Prostate gland (tissue), 2 donors: ENCODE results near the gene UBE2O.
A peak's percentile ranks its signal among the peaks of the same experiment; 100 is the strongest.

Experiments used
- CTCF ChIP-seq, 4 experiments: fragments of 200-600 bp in 2 of 4; fragments of 450-650 bp in 2 of 4; sonication (generic) in 2 of 4; IDR thresholded peaks; 1 replicate in 3 of 4; 2 replicates in 1 of 4; pipeline ENCODE4 v1.5.1; 2016 to 2019; ENCODE audit warnings: antibody characterized with exemption in 4 of 4, mild to moderate bottlenecking in 2 of 4, moderate library complexity in 2 of 4
- POLR2A ChIP-seq: fragments of 450-650 bp; IDR thresholded peaks from one replicate; pipeline ENCODE4 v1.6.1; 2016; ENCODE audit warnings: antibody characterized with exemption, mild to moderate bottlenecking
- POLR2AphosphoS5 ChIP-seq: sonication (generic); formaldehyde crosslinking; IDR thresholded peaks from one replicate; pipeline ENCODE4 v1.6.1; 2017; ENCODE audit warnings: antibody characterized with exemption

- TF ChIP-seq CTCF (IDR thresholded peaks at IDR 0.05) (no peak), POLR2A (no peak), POLR2AphosphoS5 (peak; percentile 5)
Measured at GRCh38 chr17:76500074-76500746, 47.3 kb upstream of the UBE2O start.
